ENCODE data around the gene PDK2. TPM values are rescaled to one million over a fixed set of nuclear protein-coding genes. Genes with fewer than 3 reads are reported as not detected.
A peak's percentile ranks its signal among the peaks of the same experiment; 100 is the strongest.

Gene PDK2
- total RNA-seq, 1 experiment from 2014 or later, result 3.3 TPM

DNA sequence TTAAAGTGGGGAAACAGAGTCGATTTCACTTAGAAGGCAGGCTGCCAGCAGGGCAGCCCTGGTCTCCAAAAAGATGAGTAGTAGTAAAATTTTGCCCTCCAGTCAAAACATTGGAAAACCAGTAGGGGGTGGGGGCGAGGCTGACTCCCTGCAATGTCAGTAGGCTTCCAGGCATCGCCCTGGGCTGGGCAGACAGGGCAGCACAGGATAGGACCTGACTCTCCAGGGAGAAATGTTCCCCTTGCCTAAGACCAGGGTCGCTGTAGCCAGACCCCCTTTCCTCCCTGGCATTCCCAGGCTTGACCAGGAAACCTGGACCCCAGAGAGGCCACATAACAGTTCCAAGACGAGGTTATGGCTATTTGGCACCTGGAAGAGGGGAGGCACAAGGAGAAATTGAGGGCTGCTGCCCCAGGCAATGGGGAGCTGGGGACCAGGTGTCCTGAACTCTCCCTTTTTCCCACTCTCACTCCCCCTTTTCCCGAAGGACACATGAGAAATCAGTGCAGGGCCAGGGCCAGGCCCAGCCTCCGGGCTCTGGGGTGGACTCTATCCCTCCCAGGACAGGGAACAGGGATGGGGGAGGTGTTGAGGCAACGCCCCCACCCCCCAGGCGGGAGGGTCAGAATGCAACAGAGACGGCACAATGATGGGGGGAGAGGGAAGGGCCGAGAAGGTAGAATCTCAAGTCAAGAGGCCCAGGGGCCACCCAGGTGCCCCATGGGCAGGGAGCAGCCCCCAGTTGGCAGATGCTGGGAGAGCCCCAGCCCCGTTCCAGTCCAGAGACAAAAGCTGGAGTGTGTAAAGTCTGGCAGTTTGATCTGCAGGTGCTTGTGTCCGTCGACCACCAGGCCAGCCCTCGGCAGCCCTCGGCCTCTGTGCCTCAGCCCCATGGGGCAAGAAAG is 39.3 kb downstream of the PDK2 start:
- DNase-seq (ENCODE audit: low read depth), result no peak

DNA sequence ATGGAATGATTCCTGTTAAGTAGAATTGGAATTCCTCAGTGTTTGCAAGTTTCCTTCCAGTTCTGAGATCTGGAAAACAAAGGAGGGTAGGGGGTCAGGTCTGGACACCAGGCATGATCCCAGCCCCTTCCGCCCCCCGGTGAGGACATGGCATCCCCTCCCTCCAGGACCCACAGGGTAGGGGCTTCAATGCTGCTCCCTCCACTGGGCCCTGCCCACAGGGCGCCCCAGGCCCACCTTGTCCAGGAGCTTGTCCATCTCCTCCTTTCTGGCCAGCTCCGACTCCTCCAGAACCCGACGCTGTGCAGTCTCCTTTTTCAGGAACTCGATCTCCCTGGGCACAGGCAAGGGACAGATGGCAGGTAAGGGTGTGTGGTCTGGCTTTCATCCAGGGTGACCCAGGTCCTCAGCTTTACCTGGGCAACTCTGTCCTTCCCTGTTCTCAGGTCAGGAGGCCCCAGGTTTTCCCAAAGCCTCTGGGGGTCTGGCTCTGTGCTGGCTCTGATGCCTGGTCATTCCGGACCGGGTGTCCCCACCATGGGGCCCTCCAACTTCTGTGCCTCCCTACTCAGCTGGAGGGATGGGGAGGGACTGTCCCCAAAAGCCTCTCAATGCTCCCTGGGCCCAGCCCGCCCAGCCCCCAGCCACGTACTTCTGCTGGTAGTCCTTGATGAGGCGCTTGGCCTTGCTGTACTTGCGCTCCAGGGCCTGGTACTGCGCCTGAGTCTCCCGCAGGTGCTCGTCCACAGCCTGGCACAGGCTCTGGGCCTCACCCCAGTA is 40.4 kb downstream of the PDK2 start:
- no peak for DNase-seq (ENCODE audit: low read depth)

DNA sequence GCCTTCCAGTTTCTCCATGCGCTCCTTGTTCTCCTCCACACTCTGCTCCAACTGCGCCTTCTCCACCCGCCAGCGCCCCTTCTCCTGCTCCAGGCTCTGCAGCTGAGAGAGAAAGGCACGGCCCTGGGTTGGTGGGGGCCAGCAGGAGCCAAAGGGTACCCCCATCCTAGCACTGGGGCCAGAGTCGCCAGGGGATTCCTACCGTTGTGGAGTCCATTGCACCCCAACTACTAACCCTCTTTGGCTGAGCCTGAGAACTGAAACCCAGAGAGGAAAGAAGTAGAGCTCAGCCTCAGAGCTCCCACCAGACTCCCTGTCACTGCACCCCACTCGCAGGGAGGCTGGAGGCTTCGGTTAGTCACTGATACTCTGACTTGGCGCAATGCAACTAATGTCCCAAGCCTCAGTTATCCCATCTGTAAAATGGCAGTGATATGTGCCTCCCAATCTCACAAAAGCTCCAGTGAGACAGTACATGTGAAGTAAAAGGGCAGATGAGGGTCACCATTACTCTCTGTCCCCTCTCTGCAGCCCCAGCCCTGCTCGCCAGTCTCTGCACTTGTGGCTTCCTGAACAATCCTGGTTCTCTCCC is 41.0 kb downstream of the PDK2 start:
- no peak for DNase-seq (ENCODE audit: low read depth)

DNA sequence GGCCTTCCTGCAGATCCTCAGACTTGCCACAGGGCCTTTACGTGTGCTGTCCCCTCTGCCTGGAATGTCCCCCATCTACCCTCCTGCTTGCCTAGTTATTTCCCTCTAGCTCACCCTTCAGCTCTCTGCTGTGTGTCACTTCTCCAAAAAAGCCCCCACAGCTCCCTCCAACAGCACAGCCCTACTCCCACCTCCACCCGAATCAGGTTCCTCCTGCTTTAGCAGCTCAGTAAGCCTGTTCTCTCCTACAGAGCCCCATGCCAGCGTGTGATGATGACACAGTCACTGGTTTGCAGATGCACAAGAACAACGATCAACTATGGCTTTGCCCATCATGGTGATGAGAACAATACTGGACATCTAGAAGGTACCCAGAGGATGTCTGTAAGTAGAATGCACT is 41.9 kb downstream of the PDK2 start:
- no peak for DNase-seq (ENCODE audit: low read depth)

DNA sequence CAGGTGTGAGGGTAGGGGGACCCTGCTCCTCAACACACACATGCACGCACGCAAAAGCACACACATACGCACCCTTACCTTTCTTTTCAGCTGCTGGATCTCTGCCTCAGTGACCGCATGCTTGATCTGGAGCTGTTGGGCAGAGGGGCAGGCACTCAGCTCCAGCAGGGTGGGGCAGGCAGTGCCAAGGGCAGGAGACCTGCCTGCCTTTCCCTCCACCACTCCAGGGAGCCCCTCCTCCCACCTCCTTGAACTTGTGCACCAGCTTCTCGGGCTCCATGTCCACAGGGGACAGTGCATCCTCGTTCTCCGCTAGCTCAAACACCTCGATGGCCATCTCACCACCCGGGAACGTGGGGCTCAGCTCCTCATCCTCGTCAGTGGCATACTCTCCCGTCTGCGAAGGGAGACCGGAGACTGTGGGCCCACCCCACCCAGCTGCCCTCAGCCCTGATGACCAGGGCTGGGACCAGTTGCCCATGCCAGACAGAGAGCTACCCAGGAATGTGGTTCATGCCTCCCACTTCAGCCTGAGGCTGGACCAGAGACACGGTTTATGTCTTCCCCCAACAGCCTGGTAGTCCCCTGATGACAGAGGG is 44.1 kb downstream of the PDK2 start:
- DNase-seq (ENCODE audit: low read depth), result no peak

DNA sequence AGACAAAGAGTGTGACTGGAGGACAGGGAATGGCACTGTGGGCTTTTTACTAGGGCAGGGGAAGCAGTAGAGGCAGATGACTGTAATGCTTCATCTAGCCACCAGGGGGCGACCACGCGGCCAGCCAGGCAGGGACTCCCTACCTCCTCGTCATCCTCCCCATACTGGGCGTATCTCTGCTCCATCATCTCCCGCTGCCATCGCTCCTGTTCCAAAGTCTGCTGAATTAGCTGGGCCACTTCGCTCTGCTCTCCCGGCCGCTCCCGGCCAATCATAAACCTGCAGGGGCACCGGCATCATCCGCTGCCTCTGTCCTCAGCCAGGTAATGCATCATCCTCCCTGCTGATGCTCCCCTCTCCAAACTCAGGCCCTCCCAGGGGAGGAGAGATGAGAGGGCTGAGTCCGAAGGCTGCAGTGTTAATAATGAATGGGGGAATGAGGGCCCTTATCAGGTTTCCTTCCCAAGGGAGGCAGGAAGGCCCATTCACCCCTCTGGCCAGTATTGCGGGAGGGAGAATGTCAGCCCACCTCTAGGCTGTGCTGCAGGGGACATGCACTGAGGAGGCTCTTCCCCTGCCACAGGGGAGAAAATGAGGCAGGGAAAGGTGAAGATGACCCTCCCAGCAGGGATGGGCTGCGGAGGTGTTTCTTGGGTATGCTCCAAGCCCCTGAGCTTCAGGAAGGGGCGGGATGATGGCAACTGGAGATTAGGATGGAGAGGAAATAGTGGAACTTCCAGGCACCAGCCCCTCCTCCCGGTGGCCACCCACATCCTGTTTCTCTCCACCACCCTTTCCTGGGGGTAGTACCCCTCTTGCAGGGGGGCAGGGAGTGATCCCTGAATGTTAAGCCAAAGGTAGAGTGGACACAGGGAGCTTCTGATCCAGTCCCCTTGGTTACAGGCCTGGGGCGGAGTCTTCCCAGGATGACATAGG is 45.1 kb downstream of the PDK2 start:
- peak; percentile 78 for DNase-seq (ENCODE audit: low read depth)

DNA sequence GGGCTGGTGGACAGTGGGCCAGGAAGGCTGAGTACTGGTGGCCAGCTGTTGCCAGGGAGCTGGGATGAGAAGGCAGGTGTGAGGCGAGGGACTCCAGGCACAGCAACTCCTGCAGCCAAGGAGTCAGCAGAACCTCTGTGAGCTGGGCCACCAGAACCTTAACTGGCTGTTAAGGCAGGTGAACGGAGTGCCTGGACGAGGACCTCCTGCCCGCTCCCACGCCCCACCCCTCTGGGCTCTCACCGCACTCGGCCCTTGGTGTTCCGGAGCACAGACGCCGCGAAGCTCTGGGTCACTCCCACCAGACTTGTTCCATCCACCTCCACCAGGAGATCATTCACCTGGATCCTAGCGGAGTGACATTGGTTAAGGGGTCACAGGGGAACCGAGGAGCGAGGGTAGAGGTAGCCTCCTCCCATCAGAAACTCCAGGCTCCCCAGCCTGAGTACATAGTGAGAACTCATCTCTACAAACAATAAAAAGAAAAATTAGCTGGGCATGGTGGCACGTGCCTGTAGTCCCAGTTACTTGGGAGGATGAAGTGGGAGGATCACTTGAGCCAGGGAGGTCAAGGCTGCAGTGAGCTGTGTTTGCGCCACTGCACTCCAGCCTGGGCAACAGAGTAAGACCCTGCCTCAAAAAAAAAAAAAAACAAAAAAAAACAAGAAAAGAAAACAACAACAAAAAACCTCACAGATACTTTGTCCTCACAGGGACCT is 46.0 kb downstream of the PDK2 start:
- DNase-seq (ENCODE audit: low read depth), result no peak

DNA sequence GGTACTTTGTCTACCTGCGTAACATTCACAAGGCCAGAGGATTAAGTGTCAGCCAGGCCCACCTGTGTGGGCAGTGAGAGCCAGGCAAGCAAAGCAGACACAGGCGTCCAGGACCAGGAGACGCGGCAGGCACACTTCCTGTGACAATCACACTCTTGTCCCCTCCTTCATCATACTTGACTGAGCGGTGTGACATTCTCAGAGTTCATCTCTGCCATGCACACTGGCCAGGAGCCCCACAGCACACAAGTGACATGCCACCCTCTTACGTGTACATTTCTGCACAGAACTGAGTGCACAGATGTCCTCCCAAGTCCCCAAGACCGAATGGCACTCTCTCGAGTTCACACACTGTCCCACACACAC is 46.6 kb downstream of the PDK2 start:
- no peak for DNase-seq (ENCODE audit: low read depth)

DNA sequence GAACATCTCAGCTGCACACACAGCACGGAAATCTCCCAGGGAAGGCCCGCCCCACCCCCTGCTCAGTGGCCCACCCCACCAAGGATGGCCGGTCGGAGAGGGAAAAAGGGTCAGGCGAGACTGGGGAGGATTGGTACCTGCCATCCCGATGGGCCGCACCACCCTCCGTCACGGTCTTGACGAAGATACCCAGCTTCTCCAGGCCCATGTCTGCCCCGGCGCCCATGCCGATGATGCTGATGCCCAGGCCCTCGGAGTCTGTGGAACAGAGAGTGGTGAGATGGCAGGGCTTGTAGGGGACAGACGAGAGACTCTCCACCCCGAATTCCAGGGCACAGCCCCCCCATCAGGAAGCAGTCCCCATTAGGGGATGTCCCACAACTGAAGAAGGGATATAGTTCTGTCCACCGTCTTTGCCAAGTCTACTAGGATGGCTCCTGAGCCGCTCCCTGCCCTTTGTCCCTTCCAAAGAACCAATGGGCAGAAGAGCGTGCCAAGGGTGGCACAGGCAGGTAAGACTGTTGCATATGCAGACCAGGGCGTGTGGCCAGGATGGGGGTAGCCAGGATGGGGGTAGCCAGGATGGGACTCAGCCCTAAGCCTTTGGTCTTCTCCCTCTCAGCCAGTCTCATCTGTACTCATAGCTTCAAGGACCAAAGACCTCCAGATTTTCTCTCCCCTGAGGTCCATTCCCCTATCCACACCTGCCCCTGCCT is 48.5 kb downstream of the PDK2 start:
- no peak for DNase-seq (ENCODE audit: low read depth)

DNA sequence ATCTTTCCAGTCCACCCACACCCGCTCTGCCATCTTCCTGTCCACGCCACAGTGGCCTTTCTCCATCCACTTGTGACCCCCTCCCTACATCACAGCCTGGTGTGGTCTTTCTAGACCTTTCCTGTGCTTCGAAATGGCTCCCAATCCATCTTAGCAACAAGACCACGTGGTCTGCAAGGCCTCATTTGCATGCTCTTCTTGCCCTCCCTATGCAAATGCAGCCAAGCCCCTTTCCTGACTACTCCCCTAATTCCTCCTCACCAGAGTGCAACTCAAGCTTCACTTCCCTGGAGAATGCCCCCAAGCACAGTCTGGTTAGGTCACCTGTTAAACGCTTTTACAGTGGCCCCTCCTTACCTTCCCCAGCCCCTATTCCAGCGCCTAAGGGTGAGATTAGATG is 49.2 kb downstream of the PDK2 start:
- no peak for DNase-seq (ENCODE audit: low read depth)

DNA sequence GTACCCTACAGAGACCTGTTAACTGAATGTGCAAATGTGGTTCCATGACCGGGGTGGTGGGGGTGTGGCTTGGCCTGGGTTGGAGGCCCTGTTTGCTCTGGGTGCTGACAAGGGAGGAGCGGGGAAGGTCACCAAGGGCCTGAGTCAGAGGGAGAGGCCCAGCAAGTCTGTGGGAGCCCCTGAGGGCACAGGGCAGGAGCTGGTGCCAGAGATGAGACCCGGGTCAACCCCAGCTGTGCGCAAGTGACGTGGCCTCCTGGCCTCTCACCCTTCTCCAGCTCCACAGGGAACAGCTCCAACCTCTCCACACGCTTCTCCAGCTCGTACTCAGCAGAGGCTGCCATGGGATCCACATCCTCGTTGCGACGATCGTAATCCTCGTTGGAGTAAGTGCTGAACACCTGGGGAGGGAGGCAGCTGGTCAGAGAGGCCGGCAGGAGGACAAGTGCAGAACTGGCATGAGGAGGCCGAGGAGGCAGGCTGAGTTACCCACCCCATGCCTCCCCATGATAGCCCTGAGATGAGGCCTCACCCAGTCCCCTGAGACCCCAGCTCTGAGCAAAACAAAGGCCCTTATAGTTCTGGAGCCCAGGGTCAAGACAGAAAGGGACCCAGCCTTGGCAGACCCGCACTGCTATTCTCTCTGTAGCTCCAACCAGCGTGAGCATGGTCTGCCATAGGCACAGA is 49.8 kb downstream of the PDK2 start:
- DNase-seq (ENCODE audit: low read depth), result no peak

DNA sequence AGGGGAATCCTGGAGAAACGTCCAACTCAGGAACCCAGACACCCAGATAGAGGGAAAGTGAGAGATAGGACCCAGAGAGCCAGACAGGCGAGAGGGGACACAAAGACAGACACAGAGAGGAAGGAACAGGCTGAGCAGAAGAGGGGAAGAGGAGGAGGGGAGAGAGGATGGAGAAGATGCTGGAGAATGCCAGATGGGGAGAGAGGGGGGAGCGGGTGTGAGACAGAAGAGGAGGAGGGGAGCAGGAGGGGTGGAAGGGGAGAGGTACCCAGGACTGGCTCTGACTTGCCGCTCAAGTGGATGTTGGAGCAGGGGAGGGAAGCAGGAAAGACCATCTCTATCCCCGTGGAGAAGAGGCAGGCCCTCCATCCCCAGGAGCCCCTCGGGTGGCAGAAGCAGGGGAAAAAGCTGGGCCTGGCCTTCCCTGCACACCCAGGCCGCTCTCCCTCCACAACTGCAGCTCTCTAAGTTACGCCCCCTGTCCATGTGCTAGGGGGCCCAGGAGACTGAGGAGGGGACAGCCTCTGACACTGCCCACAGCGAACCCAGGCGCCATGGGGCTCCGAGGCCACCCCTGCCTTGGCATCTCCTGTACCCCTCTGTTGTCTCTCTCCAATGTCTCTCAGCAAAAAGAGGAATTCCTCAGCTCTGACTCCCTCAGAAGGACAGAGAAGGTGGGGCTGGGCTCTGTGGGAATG is 50.5 kb downstream of the PDK2 start:
- DNase-seq (ENCODE audit: low read depth), result no peak

DNA sequence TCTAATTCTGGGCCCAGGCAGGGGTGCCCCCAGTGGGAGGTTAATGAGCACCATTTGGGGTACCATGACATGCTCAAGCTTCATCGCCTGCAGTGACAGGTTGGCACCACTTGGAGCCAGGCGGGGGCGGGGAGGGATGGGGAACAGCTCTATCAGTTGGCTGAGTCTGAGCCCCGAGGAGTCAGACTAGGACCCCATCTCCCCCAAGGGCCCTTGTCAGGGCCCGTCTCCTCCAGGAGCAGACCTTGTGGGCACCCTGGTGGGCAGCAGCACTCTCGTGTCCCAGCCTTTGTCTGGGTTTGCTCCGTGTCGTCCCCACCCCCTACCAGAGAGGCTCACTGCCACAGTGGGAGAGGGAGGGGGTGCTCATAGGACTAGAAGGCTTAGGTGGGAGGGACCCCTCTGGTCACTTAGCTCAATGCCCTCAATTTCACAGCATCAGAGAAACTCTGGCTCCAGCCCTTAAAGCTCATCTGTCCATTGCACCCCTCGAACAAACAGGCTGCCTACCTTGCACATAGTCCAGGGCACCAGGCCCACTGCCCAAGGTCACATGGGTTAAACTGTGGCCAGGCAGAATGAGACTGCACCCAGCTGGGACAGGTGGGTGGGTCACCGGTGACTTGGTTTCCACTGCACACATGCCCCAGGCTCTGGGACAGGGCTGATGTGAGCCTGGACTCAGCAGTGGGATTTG is 51.2 kb downstream of the PDK2 start:
- no peak for DNase-seq (ENCODE audit: low read depth)

DNA sequence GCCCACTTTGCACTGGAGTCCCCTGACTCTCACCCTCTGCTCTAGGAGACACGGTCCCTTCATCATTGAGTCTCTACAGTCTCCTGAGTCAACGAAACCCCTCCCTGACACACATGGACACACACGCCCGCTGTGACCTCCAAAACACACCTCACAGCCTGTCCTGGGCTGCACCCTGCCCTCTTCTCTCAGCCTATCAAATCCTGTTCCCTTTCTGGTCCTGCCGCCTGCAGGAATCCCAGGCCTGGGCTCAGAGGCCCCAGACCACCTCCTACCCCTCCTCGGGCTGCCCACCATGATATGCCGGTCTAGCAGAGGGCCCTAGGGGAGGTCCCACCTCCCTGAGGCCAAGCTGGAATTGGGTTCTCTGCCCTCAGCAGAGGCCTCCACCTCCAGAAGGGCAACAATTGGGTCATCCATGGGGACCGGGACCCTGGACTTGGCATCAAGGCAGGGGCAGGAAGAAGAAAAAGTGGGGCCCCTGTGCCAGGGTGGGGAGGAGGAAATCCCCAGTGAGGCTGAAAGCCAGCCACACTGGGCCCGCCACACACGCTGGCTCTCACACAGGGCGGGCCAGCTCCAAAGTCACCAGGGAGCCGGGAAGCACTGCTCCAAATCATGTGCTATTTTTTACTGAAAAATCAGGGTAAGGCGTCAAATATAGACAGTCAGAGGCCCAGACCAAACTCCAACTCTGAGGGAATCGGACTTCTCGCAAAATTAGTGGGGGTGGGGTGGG is 51.9 kb downstream of the PDK2 start:
- no peak for DNase-seq (ENCODE audit: low read depth)

DNA sequence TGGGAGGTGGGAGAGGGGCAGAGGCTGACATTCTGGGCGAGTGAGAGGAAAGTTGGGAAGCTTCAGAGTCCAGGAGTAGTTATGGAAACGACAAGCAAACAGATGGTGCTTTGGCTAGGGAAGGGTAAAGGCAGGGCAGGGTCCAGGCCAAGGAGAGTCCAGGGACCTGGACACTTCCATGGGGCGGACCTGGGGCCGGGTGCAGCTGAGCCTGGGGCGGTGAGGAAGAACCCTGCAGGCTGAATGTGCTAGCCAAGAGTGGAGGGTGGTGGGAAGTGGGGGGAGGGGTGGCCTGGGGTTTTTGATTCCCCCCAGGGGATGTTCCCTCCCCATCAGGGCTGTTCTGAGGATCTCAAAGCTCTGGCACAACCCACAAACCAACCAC is 52.7 kb downstream of the PDK2 start:
- no peak for DNase-seq (ENCODE audit: low read depth)

DNA sequence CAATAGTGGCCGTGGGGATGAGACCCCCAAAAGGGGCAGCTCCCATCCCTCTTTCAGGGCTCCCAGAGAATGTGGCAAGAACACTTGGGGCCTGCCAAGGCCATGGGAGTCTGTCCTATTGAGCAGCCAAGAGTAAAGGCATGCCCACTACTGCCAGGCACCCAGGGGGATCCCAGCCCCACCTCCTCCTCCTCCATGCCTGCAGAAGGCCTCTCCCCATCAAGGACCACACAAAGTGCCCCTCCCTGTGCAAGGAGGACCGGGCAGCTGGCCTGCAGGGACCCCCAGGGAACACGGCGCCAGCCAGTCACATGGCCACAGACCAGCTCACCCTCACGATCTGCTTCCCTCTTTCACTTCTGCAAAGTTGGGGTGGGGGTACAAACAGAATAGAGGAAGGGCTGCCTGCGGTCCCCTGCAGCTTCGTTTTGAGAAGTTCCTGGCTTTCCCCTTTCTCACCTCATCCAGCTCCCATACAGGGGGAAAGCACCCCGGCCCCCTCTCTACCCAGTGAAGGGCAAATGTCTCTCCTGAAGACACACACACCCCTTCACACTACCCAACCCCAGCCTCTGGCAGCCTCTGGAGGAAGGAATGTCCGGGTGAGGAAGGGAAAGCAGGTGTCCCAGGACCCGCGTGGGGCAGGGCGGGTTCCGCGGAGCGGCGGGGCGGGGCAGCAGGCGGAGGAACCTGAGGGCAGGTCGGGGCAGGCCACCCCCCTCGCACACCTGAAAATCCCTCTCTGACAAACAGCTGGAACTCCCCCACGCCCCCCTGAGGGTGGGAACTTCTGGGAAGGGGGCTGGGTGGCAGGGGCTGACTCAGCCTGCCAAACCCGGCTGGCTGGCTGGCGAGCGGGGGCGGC is 53.3 kb downstream of the PDK2 start:
- DNase-seq (ENCODE audit: low read depth), result peak; percentile 32
